GM18909 (cell line): Measurements from ENCODE around the gene UACA.

Experiments
- ATAC-seq: cut with Tn5 transposase; IDR thresholded peaks from one replicate; pipeline ENCODE4 v1.9.1; 2021; ENCODE audit warnings: mild to moderate bottlenecking; ENCODE audit not compliant: unreplicated experiment, poor library complexity

Gene UACA

GRCh38 chr15:70715840-70716485 is 47.4 kb downstream of the UACA start:
- no peak for ATAC-seq

- ATAC-seq: no peak
Observed at GRCh38 chr15:70714565-70714964, 48.8 kb downstream of the UACA start.

- ATAC-seq: no peak
Observed at GRCh38 chr15:70714015-70714414, 49.3 kb downstream of the UACA start.

- no peak for ATAC-seq
Observed at GRCh38 chr15:70712271-70712670, 51.1 kb downstream of the UACA start.

DNA sequence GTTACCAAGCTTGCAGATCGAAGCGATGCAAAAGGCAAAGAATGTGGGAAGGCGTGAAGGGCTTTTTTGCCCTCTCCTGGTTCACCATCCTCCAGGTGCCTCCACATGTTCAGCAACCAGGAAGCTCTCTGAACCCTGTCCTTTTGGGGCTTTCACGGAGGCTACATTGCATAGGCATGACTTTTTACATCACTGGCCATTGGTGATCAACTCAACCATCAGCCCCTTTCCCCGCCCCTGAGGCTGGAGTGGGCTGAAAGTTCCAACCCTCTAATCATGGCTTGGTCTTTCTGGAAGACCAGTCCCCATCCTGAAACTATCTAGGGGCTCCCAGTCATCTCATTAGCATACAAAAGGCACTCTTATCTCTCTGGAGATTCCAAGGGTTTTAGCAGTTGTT is 52.6 kb downstream of the UACA start:
- ATAC-seq: no peak

DNA sequence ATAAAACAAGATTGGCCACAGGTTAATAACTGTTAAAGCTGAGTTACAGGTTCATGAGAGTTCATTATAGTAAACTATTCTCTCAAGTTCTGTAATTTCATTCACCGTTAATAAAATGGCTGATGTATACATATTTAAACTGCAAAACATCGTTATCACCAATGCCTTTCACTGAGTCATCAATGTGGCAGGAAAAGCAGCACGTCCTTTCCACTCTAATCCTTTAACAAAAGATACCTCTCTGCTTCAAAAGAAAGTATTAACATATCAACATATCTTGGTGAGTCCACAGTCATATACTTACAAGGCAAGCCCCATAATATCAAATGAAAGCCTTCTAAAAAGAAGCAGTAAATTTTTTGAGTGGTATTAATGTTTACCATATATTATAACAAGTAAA is 54.5 kb downstream of the UACA start:
- no peak for ATAC-seq

DNA sequence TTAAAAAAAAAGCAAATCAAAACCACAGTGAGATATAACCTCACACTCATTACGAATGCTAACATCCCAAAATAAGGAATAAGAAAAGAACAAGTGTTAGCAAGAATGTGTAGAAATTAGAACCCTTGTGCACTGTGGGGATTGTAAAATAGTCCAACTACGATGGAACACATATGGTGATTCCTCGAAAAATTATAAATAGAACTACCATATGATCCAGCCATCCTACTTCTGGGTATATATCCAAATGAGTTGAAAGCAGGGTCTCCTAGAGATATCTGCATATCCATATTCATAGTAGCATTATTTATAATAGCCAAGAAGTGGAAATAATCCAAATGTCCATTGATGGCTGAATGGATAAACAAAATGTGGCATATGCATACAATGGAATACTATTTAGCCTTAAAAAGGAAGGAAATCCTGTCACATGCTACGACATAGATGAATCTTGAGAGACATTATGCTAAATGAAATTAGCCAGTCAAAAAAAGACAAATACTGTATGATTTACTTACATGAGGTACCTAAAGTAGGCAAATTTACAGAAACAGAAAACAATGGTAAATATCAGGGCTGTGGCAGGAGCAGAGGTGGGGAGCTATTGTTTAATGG is 55.6 kb downstream of the UACA start:
- ATAC-seq: no peak

DNA sequence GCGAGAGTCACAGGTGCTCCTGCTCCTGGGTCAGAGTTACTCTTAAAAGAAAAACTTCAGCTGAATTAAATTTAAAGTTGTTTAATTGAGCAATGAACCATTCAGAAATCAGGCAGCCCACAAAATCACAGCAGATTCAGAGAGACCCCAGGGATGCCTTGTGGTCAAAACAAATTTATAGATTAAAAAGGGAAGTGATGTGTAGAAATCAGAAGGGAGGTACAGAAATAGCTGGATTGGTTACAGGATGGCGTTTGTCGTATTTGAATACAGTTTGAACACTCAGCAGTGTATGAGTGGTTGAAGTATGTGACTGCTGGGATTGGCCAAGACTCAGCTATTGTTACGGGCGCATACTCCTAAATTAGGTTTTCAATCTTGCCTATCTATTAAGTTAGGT is 58.6 kb downstream of the UACA start:
- no peak for ATAC-seq

GRCh38 chr15:70704166-70704565 is 59.2 kb downstream of the UACA start:
- no peak for ATAC-seq

DNA sequence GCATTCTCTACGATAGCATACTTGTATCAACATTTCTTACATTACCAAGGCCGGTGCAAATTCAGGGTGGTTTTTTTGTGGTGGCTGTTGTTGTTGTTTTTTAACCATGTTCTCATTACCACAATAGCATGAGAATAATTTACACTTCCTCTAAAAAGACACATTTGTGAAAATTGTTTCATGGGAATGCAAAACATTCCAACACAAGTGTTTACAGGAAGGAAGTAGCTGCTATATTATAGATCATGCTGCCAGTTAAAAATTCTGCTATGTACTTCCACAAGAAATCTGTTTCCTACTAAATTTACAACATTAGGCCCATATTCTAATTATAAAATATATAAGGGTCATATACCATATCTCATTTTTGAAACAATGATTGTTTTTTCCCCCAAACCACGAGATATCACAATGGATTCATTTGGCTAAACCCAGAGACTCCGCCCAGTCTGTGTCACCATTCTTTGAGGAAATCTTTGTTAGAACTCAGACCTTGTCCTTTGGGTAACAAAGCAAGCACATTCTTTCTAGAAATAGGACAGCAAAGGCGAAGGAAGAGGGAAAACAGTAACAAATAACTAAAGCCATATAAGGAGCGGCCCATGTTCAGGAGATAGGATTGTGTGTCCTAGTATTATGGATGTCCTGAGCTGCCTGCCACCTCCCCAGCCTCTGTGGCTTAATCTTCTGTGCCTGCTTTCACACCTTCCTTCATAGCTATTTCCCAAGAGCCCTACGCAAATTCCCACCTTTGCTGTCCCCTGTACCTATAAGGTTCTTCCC is 60.1 kb downstream of the UACA start:
- no peak for ATAC-seq

DNA sequence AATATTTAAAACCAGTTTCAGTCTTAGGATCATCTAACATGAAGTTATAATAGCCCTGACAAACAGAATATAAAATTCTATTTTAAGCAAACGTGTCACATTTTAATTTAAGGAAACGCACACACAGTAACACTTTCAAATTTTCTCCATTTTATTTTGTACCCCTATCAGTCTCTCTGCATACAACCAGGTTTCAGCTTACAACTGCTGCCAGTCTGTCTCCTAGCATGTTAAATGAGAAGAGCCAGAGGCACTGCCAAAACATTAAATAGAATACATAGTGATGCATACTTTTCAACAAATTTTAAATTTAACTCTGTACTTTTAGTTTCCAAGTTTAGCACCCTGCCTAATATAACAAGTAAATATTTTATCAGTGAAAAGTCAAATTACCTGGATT is 60.8 kb downstream of the UACA start:
- no peak for ATAC-seq

DNA sequence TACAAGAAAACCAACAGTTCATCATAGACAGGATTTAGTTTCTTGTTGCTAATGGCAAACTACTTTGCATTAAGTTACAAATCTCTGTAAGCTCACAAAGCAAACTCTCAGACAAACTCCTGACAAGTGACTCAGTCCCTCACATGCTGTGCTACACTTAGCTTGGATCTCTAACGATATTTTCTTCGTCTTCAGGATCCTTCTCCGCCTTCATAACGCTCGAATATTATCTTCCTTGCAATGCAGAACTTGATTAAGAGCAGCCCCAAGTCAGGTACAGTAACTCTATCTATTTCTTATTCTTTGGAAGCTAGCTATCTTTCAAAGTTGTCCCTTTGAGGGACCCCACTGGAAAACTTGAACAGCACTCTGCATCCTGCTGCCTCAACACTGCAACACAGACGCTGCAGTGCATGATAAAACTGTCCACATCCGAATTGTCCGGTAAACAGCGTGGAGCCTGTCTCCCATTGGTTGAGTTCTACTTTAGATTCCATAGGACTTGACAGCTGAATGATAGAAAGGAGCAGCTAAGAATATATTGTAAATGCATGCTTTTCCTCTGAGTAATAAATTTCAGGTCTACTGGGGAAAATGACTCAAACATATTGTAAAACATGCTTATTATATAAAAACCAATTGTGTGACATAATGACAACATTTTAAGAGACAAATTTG is 61.3 kb downstream of the UACA start:
- no peak for ATAC-seq

DNA sequence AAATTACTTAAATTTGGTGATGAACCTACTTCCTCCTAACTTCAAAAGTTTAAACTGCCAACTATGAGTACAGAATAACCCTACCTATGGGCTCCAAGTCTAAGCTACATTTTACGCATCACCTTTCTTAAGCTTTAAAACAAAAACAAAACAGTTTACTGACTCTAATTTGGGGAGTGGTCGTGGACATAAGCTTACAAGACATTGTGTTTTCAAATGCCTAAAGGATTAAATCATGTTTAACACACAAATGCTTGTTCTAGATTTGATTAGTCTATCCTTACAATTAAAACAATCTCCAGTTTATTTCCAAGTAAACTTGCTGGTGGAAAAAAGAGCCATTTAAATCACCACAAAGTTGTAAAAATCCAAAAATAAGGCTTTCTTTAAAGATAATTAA is 62.2 kb downstream of the UACA start:
- no peak for ATAC-seq

GRCh38 chr15:70699890-70700289 is 63.5 kb downstream of the UACA start:
- no peak for ATAC-seq

- no peak for ATAC-seq
Observed at GRCh38 chr15:70698836-70699390, 64.4 kb downstream of the UACA start.

DNA sequence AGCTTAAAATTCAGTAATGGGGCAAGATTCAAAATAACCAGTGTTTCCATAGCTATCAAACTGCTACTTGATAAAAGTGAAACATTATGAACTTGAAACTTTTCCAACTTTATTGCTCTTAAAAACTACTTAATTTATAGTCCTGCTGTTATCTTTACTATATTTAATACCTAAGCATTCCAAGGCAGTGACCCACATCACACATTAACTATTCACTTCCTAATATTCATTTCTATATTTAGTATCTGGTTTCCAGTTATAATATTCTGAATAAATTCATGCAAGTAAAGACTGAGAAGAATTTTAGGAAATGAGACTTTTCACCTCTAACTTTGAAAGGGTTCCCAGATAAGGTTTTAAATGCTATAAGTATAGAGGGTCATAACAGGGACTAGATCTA is 64.9 kb downstream of the UACA start:
- ATAC-seq: no peak

DNA sequence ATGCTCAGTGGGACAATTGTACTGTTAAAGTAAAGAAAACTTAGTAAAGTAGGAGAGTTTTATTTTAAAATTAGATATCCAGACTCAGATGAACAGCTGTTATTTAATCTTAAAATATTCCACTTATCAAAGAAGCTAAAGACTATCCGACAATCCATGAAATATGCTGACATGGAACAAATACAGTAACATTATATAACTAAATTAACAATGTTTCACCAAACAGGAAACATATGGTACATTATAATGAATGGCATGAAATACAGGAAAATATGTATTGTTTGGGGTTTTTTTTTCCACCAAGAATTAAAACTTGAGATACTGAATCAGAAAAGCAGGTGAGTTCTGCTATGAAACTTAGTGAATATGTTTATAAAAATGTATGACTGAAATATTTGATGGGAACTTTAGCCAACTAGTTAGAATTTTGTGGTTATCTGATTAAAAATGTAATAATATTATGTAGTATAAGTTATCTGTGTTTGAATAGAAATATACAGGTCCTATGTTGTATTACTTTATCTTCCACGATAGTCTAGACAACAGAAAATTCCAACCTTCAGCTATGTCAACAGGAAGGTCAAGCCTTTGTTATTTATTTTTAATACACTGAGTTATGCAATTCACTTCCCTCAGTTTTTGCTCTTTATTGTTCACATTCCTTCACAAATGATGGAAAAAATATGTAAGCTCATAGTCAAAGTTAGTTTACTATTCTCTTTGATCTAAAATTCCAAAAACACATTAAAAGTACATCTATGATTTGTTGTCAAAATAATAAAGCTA is 72.7 kb downstream of the UACA start:
- no peak for ATAC-seq

DNA sequence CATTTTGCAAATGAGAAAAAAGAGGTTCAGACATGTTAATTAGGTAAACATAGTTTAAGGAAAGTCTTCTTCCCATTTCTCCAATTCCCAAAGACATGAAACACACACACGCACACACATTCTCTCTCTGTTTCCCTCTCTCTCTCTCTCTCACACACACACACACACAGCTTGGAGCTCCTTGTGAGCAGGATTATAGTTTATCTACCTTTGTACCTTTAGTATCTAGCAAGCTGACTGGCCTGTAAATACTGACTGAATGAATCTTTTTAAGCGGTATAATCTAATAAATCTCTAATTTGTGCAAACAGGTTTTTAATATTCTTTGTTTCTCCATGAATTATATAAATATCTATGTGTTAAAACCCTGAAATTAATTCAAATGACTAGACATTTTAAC is 73.3 kb downstream of the UACA start:
- no peak for ATAC-seq

GRCh38 chr15:70687482-70687881 is 75.9 kb downstream of the UACA start:
- ATAC-seq: no peak

DNA sequence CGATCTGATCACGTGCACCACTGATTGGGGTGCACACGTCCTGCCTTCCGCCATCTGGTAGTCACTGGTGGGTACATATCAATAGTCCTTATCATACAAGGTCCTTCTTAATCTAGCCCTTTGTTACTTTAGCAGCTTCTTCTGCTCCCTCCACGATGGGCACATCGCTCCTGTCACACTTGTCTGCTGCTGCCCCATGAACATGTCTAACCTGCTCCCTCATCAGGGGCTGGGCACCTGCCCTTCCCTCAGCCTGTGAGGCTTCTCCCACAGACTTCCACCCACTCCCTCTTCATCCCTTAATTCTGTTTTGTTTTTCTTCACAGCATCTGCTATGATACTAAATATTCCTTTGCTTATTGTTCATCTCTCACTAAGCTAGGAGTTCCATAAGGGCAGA is 82.5 kb downstream of the UACA start:
- no peak for ATAC-seq
